Osteocyte (in vitro differentiated cells): Measurements from ENCODE around the gene ECT2. TPM values are rescaled to one million over a fixed set of nuclear protein-coding genes. Genes with fewer than 3 reads are reported as not detected.

ENCODE experiments used
- DNase-seq: peaks from one replicate; pipeline ENCODE4 v3.0.0; 2021; ENCODE audit warnings: mixed read lengths; ENCODE audit not compliant: unreplicated experiment; ENCODE audit errors: extremely low spot score
- H3K27ac Mint-ChIP-seq: one replicate; pipeline ENCODE4 v1.8.0; 2021; ENCODE audit warnings: mild to moderate bottlenecking, mixed read lengths; ENCODE audit not compliant: unreplicated experiment
- H3K27me3 Mint-ChIP-seq: one replicate; pipeline ENCODE4 v1.8.0; 2021; ENCODE audit warnings: mixed read lengths; ENCODE audit not compliant: unreplicated experiment
- H3K36me3 Mint-ChIP-seq: one replicate; pipeline ENCODE4 v1.8.0; 2021; ENCODE audit warnings: mixed read lengths; ENCODE audit not compliant: unreplicated experiment
- H3K4me1 Mint-ChIP-seq: one replicate; pipeline ENCODE4 v1.8.0; 2021; ENCODE audit warnings: mixed read lengths; ENCODE audit not compliant: unreplicated experiment
- H3K4me3 Mint-ChIP-seq: one replicate; pipeline ENCODE4 v1.8.0; 2021; ENCODE audit warnings: mild to moderate bottlenecking, moderate library complexity, mixed read lengths; ENCODE audit not compliant: unreplicated experiment
- H3K9me3 Mint-ChIP-seq: one replicate; pipeline ENCODE4 v1.8.0; 2021; ENCODE audit warnings: mixed read lengths; ENCODE audit not compliant: unreplicated experiment
- CTCF ChIP-seq: fragments of 200-600 bp; sonication (generic); IDR thresholded peaks from 2 replicates; pipeline ENCODE4 v1.5.0; 2021; ENCODE audit warnings: antibody characterized with exemption, mild to moderate bottlenecking, moderate library complexity
- total RNA-seq: library from RNA; stranded (reverse); gene quantifications from 2 replicates; pipeline ENCODE4 v1.2.1, GENCODE V29; 2021

Gene ECT2
- total RNA-seq, 1 donor from 2014 or later = 18.9 TPM

DNA sequence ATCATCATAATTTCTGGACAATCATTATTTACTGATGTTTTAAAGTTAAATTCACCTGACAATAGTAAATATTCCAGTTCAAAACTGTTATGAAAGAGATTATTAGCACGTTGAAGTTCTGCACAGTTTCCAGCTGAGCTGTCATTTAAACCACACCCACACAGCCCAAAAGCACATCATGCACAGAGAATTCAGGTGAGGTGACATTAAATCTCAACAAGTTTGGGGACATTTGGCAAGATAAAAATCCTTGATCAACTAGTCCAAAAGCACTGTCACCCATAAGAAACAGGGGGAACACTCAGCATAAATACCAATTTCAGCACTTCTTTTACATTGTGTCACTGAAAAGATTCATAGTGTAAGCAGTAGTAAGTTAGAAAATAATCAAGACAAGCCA, 46.5 kb upstream of the ECT2 start:
- H3K4me1 Mint-ChIP-seq = peaks cover 30% of the 10 kb centered on the region
- no peaks in the 10 kb centered on the region for H3K27me3 Mint-ChIP-seq
- TF ChIP-seq CTCF = no peak
- H3K36me3 Mint-ChIP-seq = no peaks in the 10 kb centered on the region
- no peak for DNase-seq
- H3K9me3 Mint-ChIP-seq = no peaks in the 10 kb centered on the region
- H3K27ac Mint-ChIP-seq = no peak overlapping the region
- H3K4me3 Mint-ChIP-seq = no peak overlapping the region

DNA sequence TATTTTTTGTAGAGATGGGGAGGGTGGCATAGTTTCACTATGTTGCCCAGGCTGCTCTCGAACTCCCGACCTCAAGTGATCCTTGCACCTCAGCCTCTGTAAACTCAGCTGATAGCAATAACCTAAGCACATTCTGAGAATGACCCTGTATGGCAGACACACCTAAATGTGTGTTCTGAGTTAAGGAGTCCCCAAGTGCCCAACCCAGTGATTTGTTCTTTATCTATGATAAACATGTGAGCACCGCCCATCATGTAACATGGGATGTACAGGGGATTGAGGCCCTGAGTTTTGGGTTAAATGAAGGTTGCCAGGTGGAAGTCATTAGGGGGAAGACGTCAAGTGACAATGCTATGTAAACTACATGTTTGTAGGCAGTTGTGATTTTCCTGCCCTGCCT, 45.4 kb upstream of the ECT2 start:
- Mint-ChIP-seq H3K9me3 (no peaks in the 10 kb centered on the region), H3K27ac (no peak overlapping the region), H3K4me3 (no peak overlapping the region), H3K4me1 (peaks cover 37% of the 10 kb centered on the region), H3K27me3 (no peaks in the 10 kb centered on the region), H3K36me3 (no peaks in the 10 kb centered on the region)
- no peak for TF ChIP-seq CTCF
- no peak for DNase-seq

DNA sequence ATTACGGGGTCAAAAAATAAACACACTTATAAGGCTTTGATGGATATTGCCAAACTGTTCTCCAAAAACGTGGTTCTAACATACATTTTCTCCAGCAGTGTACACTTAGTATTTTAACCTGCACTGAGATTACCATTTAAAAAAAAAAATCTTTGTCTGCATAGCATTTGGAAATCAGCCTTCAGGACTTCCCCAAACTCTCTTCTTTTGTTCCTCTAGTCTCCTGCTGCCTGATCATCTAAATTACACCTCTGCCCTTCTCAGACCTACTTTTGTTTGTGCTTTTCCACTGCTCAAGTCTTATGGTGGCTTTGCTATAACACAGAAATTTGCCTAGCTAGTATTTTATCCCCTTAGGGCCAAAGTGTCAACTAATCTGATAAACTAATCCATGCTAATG, 43.5 kb upstream of the ECT2 start:
- Mint-ChIP-seq H3K4me1 (peaks cover 42% of the 10 kb centered on the region), H3K27me3 (no peaks in the 10 kb centered on the region), H3K36me3 (no peaks in the 10 kb centered on the region), H3K27ac (peak overlapping the region; percentile 9), H3K4me3 (no peak overlapping the region), H3K9me3 (no peaks in the 10 kb centered on the region)
- DNase-seq = no peak
- TF ChIP-seq CTCF = no peak

DNA sequence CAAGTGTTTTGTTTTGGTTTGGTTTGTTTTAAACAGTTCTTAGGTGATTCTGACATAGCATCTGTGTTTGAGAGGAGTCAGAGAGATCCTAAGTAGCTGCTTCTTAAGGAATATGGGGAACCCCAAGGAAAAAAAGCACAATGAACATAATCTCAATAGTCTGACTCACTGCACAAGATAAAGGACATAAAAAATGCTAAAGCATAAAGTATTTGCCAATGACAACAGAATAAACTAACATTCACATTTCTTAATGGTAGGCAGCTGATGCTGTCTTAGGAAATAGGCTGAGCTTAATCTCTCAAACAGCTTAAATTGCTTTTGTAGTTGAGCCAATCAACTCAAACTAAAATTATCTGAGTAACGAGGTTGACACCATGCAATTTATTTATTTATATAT, 42.6 kb upstream of the ECT2 start:
- no peak for TF ChIP-seq CTCF
- peaks cover 41% of the 10 kb centered on the region for H3K4me1 Mint-ChIP-seq
- no peaks in the 10 kb centered on the region for H3K27me3 Mint-ChIP-seq
- DNase-seq = no peak
- no peaks in the 10 kb centered on the region for H3K9me3 Mint-ChIP-seq
- H3K4me3 Mint-ChIP-seq = no peak overlapping the region
- no peaks in the 10 kb centered on the region for H3K36me3 Mint-ChIP-seq
- H3K27ac Mint-ChIP-seq = peak overlapping the region; percentile 63

- Mint-ChIP-seq H3K27ac (peak overlapping the region; percentile 94), H3K4me1 (peaks cover 38% of the 10 kb centered on the region), H3K36me3 (no peaks in the 10 kb centered on the region), H3K27me3 (no peaks in the 10 kb centered on the region), H3K4me3 (peak overlapping the region; percentile 90), H3K9me3 (no peaks in the 10 kb centered on the region)
- no peak for DNase-seq
- no peak for TF ChIP-seq CTCF
Observed at GRCh38 chr3:172708921-172709773, 41.4 kb upstream of the ECT2 start.
